GM23248 (cell line): ENCODE measurements around the gene LY86. TPM values are rescaled to one million over a fixed set of nuclear protein-coding genes. Genes with fewer than 3 reads are reported as not detected.
A peak's percentile ranks its signal among the peaks of the same experiment; 100 is the strongest.

Experiments
- DNase-seq: peaks from one replicate; pipeline ENCODE4 v3.0.0-alpha.2; 2015
- H2AFZ ChIP-seq: fragments of 200-600 bp; sonication (generic); 2 replicates; pipeline ENCODE4 v1.6.1; 2016; ENCODE audit warnings: antibody characterized with exemption
- H3F3A ChIP-seq: fragments of 200-600 bp; sonication (generic); 2 replicates; pipeline ENCODE4 v1.6.1; 2016; ENCODE audit warnings: mild to moderate bottlenecking, antibody characterized with exemption, mixed run types; ENCODE audit not compliant: insufficient read depth
- H3K27ac ChIP-seq: fragments of 200-600 bp; sonication (generic); 2 replicates; pipeline ENCODE4 v1.5.1; 2016; ENCODE audit warnings: mild to moderate bottlenecking
- H3K27me3 ChIP-seq: fragments of 200-600 bp; sonication (generic); replicated peaks from 2 replicates; pipeline ENCODE4 v1.6.1; 2016; ENCODE audit warnings: mild to moderate bottlenecking; ENCODE audit not compliant: insufficient read depth
- H3K36me3 ChIP-seq: fragments of 200-600 bp; sonication (generic); 2 replicates; pipeline ENCODE4 v1.6.1; 2016; ENCODE audit warnings: low read depth, mild to moderate bottlenecking
- H3K4me1 ChIP-seq: fragments of 200-600 bp; sonication (generic); 2 replicates; pipeline ENCODE4 v1.6.1; 2016; ENCODE audit warnings: mild to moderate bottlenecking; ENCODE audit not compliant: insufficient read depth
- H3K4me2 ChIP-seq: fragments of 200-600 bp; sonication (generic); one replicate; pipeline ENCODE4 v1.6.1; 2016; ENCODE audit warnings: mild to moderate bottlenecking; ENCODE audit not compliant: unreplicated experiment
- H3K4me3 ChIP-seq: fragments of 200-600 bp; sonication (generic); 2 replicates; pipeline ENCODE4 v1.5.1; 2016; ENCODE audit warnings: mild to moderate bottlenecking
- H3K79me2 ChIP-seq: fragments of 200-600 bp; sonication (generic); 2 replicates; pipeline ENCODE4 v1.6.1; 2016; ENCODE audit warnings: mild to moderate bottlenecking; ENCODE audit not compliant: insufficient read depth
- H3K9ac ChIP-seq: fragments of 200-600 bp; sonication (generic); 2 replicates; pipeline ENCODE4 v1.6.1; 2016; ENCODE audit warnings: mild to moderate bottlenecking
- H3K9me2 ChIP-seq: fragments of 200-600 bp; sonication (generic); 2 replicates; pipeline ENCODE4 v1.6.1; 2016; ENCODE audit warnings: mixed run types, mild to moderate bottlenecking, moderate library complexity; ENCODE audit not compliant: insufficient read depth
- H3K9me3 ChIP-seq: fragments of 200-600 bp; sonication (generic); one replicate; pipeline ENCODE4 v1.6.1; 2017; ENCODE audit warnings: low read depth
- H4K20me1 ChIP-seq: fragments of 200-600 bp; sonication (generic); 2 replicates; pipeline ENCODE4 v1.6.0; 2016; ENCODE audit not compliant: insufficient read depth
- EZH2 ChIP-seq: fragments of 200-600 bp; sonication (generic); IDR thresholded peaks from 2 replicates; pipeline ENCODE4 v1.6.1; 2018; ENCODE audit warnings: antibody characterized with exemption, mild to moderate bottlenecking; ENCODE audit not compliant: insufficient read depth, poor library complexity, severe bottlenecking
- EZH2phosphoT487 ChIP-seq: fragments of 200-600 bp; sonication (generic); IDR thresholded peaks from 2 replicates; pipeline ENCODE4 v1.6.1; 2018; ENCODE audit warnings: antibody characterized with exemption, moderate library complexity, mild to moderate bottlenecking, low read depth; ENCODE audit not compliant: insufficient read depth
- WGBS, 2 experiments: methylation state at CpG; one replicate each; pipeline ENCODE4 v1.1.6; 2015 to 2017; ENCODE audit warnings: low lambda C conversion rate in 2 of 2, low coverage in 1 of 2; ENCODE audit errors: missing lambda C conversion rate in 2 of 2; 5-methylcytosine and 5-hydroxymethylcytosine counted together
- in situ Hi-C: fragments of 300-500 bp; cut with MboI; formaldehyde crosslinking; loops from 2 replicates; pipeline ENCODE4 v1.15.0; 2020
- polyA plus RNA-seq: library from polyadenylated mRNA; unstranded; fragments of >200 nt; fragmentation: Nextera tagmentation; extraction: Ambion mirVana; gene quantifications from 2 replicates; pipeline ENCODE4 v1.2.1, GENCODE V29; 2016
- total RNA-seq: library from RNA; depleted of rRNA; stranded (reverse); fragments of >200 nt; shearing (Covaris generic); gene quantifications from 2 replicates; pipeline ENCODE4 v1.2.3, GENCODE V29; 2014; rRNA removed

The LY86 gene
- total RNA-seq (not detected in 2 replicates), polyA plus RNA-seq (0.16 TPM in 1 of 2 replicates, not detected in the other)

DNA sequence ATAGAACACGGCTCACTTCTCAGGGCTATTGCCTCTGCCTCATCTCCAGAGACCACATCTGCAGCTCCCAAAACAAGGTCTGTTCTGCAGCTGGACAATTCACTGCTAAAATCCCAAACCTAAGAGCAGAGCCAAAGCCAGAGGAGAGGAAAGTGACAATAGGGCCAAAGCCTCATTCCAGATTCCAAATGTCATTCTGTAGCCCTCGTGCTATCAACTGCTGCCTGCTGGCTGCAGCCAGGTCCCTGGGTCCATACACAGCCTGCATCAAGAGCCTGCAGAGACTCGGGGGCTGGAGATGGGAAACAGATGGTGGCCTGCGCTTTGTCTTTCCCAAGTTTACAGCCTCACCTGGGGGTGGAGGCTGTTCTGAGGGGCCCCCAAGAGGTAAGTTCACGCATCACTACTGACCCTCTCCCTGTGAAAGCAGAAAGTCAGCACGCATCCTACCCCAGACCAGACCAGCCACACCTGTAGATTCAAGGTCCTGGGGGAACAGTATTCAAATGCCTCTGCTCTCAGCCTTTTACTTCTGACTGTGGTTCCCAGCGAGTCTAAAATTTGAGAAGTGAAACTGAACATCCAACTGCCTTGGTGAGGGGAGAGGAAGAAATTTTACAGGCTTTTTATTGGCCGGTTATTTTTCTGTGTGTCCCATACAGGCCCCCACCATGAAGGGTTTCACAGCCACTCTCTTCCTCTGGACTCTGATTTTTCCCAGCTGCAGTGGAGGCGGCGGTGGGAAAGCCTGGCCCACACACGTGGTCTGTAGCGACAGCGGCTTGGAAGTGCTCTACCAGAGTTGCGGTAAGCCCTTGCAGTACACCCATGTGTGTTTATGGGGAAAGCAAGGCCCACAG, at the start of gene LY86:
LY86 (plus strand) TSS at position 657 of the 860 bp plus-strand sequence; CDS start at position 672, 15 bp downstream.
- Histone ChIP-seq H3K4me2 (no peak within 1 kb of the TSS), H3K9me2 (no peaks in the 10 kb centered on the region), H3F3A (no peaks in the 10 kb centered on the region), H4K20me1 (no peaks in the 10 kb centered on the region), H2AFZ (no peak within 1 kb of the TSS), H3K9me3 (no peaks in the 10 kb centered on the region), H3K27ac (no peak within 1 kb of the TSS), H3K9ac (no peak within 1 kb of the TSS), H3K79me2 (no peaks in the 10 kb centered on the region), H3K36me3 (no peaks in the 10 kb centered on the region), H3K27me3 (no peaks in the 10 kb centered on the region), H3K4me1 (no peaks in the 10 kb centered on the region), H3K4me3 (no peak within 1 kb of the TSS)
- TF ChIP-seq EZH2phosphoT487 (no peak), EZH2 (no peak)
- in situ Hi-C loops: no loop called here
- 2 to 3% methylated on average over 14 of the region's 14 CpGs for WGBS, 2 experiments
- DNase-seq: no peak

DNA sequence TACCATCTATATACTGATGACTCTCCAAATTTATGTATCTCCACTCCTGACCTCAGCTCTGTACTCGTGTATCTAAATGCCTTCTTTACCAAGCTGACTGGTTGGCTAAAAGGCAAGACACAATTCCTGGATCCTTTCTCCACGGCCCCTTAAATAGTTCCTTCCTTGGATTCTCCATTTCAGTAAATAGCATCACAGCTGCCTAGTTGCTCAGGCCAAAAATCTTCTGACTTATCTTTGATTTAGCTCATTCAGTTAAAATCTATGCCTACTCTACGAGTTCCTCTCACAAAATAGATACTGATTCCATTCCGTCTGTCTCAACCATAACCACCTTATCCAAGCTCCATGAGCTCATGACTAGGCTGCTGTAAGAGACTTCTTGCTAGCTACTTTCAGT, 49.5 kb upstream of the LY86 start:
- in situ Hi-C loops: loop anchor here (25.0 kb wide), 2 partner anchors 477 to 1077 kb away; no protein-coding TSS in a partner anchor
- 14 to 17% methylated on average over 4 of the region's 4 CpGs for WGBS, 2 experiments
- no peak for DNase-seq
- H3K4me3 ChIP-seq: no peak overlapping the region
- no peak overlapping the region for H3K4me2 ChIP-seq
- no peaks in the 10 kb centered on the region for H3K9me2 ChIP-seq
- H3K9ac ChIP-seq: no peak overlapping the region
- H3K4me1 ChIP-seq: no peaks in the 10 kb centered on the region
- H3K27me3 ChIP-seq: no peaks in the 10 kb centered on the region
- TF ChIP-seq EZH2phosphoT487: no peak
- no peak for TF ChIP-seq EZH2
- no peak overlapping the region for H3K27ac ChIP-seq
- no peaks in the 10 kb centered on the region for H4K20me1 ChIP-seq
- H2AFZ ChIP-seq: no peak overlapping the region
- no peaks in the 10 kb centered on the region for H3K79me2 ChIP-seq
- no peaks in the 10 kb centered on the region for H3K9me3 ChIP-seq
- no peaks in the 10 kb centered on the region for H3K36me3 ChIP-seq
- no peaks in the 10 kb centered on the region for H3F3A ChIP-seq

DNA sequence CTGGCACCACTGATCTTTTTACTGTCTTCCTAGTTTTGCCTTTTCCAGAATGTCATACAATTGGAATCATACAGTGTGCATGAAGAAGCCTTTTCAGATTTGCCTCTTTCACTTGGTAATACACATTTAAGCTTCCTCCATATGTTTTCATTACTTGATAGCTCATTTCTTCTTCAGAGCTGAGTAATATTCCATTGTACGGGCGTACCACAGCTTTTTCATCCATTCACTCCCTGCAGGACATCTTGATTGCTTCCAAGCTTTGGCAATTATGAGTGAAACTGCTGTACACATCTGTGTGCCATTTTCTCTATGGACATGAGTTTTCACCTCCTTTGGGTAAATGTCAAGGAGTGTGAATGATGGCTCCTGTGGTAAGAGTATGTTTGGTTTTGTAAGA, 46.2 kb upstream of the LY86 start:
- H3F3A ChIP-seq: no peaks in the 10 kb centered on the region
- H3K9ac ChIP-seq: no peak overlapping the region
- no peaks in the 10 kb centered on the region for H3K4me1 ChIP-seq
- no peaks in the 10 kb centered on the region for H3K9me3 ChIP-seq
- TF ChIP-seq EZH2phosphoT487 (no peak), EZH2 (no peak)
- in situ Hi-C loops: loop anchor here (25.0 kb wide), 2 partner anchors 480 to 1080 kb away; no protein-coding TSS in a partner anchor
- H3K27ac ChIP-seq: no peak overlapping the region
- no peak overlapping the region for H2AFZ ChIP-seq
- H4K20me1 ChIP-seq: no peaks in the 10 kb centered on the region
- no peaks in the 10 kb centered on the region for H3K79me2 ChIP-seq
- H3K27me3 ChIP-seq: no peaks in the 10 kb centered on the region
- no peaks in the 10 kb centered on the region for H3K36me3 ChIP-seq
- H3K4me3 ChIP-seq: no peak overlapping the region
- no peak for DNase-seq
- WGBS, 2 experiments: 73 to 81% methylated on average over 2 of the region's 2 CpGs
- H3K4me2 ChIP-seq: no peak overlapping the region
- no peaks in the 10 kb centered on the region for H3K9me2 ChIP-seq

DNA sequence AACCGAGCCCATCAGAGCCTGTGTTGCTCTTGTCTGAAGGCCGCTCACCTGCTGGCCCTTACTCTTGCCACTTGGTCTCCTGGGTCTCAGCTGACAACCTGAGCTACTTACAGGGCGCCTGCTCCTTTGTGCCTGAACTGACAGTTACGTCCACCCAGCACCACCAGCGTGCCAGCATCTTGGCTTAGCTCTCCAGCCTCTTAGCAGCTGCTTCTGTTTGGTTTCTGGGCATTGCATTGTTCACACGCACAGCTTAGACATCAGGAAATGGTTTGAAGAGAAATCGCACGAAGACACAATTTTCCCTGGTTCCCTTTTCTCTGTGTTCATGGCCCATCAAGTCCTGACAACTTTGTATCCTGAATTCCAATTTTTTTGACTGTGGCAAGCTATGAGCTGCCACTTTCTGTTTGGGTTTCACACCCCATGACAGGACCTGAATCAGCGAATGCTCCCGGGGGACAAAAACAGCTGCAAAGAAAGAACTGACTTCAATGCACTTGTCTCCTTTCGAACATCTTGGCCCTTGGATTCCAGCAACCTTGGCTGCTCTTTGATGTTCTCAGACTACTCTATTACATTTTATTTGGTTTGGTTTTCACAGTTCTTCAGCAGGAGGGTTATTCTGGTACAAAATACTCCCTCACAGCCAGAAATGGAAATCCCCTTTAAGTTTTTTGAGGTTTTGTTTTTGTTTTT, 45.2 kb upstream of the LY86 start:
- 11 to 13% methylated on average over 11 of the region's 11 CpGs for WGBS, 2 experiments
- H3K27ac ChIP-seq: no peak overlapping the region
- no peaks in the 10 kb centered on the region for H3K4me1 ChIP-seq
- peak; percentile 24 for DNase-seq
- no peak overlapping the region for H3K4me2 ChIP-seq
- no peaks in the 10 kb centered on the region for H3K9me3 ChIP-seq
- 0 out of 2 replicates have a peak, but pooled peaks cover 6% of the 10 kb centered on the region for H3K27me3 ChIP-seq
- no peak overlapping the region for H3K4me3 ChIP-seq
- H3K9me2 ChIP-seq: no peaks in the 10 kb centered on the region
- H4K20me1 ChIP-seq: no peaks in the 10 kb centered on the region
- no peak for TF ChIP-seq EZH2phosphoT487
- no peak for TF ChIP-seq EZH2
- no peaks in the 10 kb centered on the region for H3K79me2 ChIP-seq
- no peaks in the 10 kb centered on the region for H3F3A ChIP-seq
- H2AFZ ChIP-seq: no peak overlapping the region
- no peaks in the 10 kb centered on the region for H3K36me3 ChIP-seq
- H3K9ac ChIP-seq: no peak overlapping the region
- in situ Hi-C loops: loop anchor here (25.0 kb wide), 2 partner anchors 481 to 1081 kb away; no protein-coding TSS in a partner anchor
